Ovary (tissue), 9 donors: ENCODE data around the gene ANKS1B. TPM values are rescaled to one million over a fixed set of nuclear protein-coding genes. Genes with fewer than 3 reads are reported as not detected.

Source experiments
- DNase-seq, 5 donors: peaks; one replicate each; pipeline ENCODE4 v3.0.0-alpha.2; 2019 to 2020
- H3K27ac ChIP-seq, 2 donors: fragments of 200-600 bp; one replicate each; pipeline versions ENCODE4 v1.5.1 to v1.8.0; 2019 to 2022
- H3K27me3 ChIP-seq: fragments of 200-600 bp; one replicate; pipeline ENCODE4 v1.8.0; 2022
- H3K36me3 ChIP-seq: fragments of 200-600 bp; sonication (generic); one replicate; pipeline ENCODE4 v1.5.1; 2019
- H3K4me1 ChIP-seq: one replicate; pipeline ENCODE4 v1.8.1; 2013; ENCODE audit warnings: mild to moderate bottlenecking, moderate library complexity; ENCODE audit not compliant: insufficient read depth
- H3K4me3 ChIP-seq: fragments of 200-600 bp; sonication (generic); one replicate; pipeline ENCODE4 v1.5.1; 2017
- H3K9me3 ChIP-seq, 2 donors: fragments of 200-600 bp in 1 of 2; sonication (generic) in 1 of 2; one replicate each; pipeline versions ENCODE4 v1.5.1 to v1.8.1; 2013 to 2019; ENCODE audit warnings: mild to moderate bottlenecking in 1 of 2, moderate library complexity in 1 of 2
- CTCF ChIP-seq, 3 donors: fragments of 450-650 bp in 2 of 3; fragments of 200-600 bp in 1 of 3; IDR thresholded peaks; one replicate each; pipeline versions ENCODE4 v1.5.1 to v1.8.0; 2016 to 2022; ENCODE audit warnings: antibody characterized with exemption in 3 of 3, mild to moderate bottlenecking in 1 of 3
- EP300 ChIP-seq: sonication (generic); formaldehyde crosslinking; IDR thresholded peaks from one replicate; pipeline ENCODE4 v1.6.1; 2017; ENCODE audit warnings: antibody characterized with exemption
- POLR2A ChIP-seq: fragments of 450-650 bp; IDR thresholded peaks from one replicate; pipeline ENCODE4 v1.6.1; 2017; ENCODE audit warnings: antibody characterized with exemption, mild to moderate bottlenecking, moderate library complexity
- WGBS, 3 donors: extraction: QIAGEN DNeasy Blood & Tissue Kit in 1 of 3; methylation state at CpG; one replicate each; pipeline versions ENCODE4 v1.1.5 to v1.1.7; 2013 to 2017; 5-methylcytosine and 5-hydroxymethylcytosine counted together
- intact Hi-C, 4 donors: fragments of 100-400 bp; cut with DNase I; formaldehyde crosslinking; loops; one replicate each; pipeline versions ENCODE4 v1.11.0 to v1.15.1; 2022 to 2023
- polyA plus RNA-seq, 2 donors: library from polyadenylated mRNA; stranded (reverse); fragments of 200-250 nt in 1 of 2; fragments of 350-450 nt in 1 of 2; fragmentation: Illumina TruSeq in 1 of 2; extraction: RNeasy Lipid Tissue Mini Kit (QIAGEN cat#74804) in 1 of 2; gene quantifications; one replicate each; pipeline ENCODE4 v1.2.3, GENCODE V29; 2013 to 2014
- total RNA-seq, 7 donors: library from RNA; depleted of rRNA in 2 of 7; stranded (reverse); fragments of >200 nt in 2 of 7; fragmentation: NEBNext Ultra II Directional in 3 of 7; extraction: Animal tissue kit (Norgen Biotek cat#: 25700) in 3 of 7; gene quantifications; one replicate each; pipeline versions ENCODE4 v1.1.0 to v1.2.4, GENCODE V29; 2016 to 2023
- donor health status: DM: no; HTN: no; CAD: no; lungs with moderate emphysema.
- donor health status: DM: no; HTN: no; CAD: no.
- donor health status: Bipolar disorder and iron deficiency.
- donor health status: DM: yes; HTN: yes; CAD: no.
- donor health status: DM: no; HTN: no; CAD: no.
- donor health status: DM: yes; HTN: yes; CAD: no.

Gene ANKS1B
- total and polyA plus RNA-seq, 9 donors: 0.80 to 34.9 (median 7.7) TPM

- no peak for DNase-seq
- no peaks in the 10 kb centered on the region for H3K36me3 ChIP-seq
- TF ChIP-seq EP300: no peak
- no peak for TF ChIP-seq POLR2A
- no peak for TF ChIP-seq CTCF (IDR thresholded peaks at IDR 0.05)
- no peak overlapping the region for H3K4me3 ChIP-seq
- 54 to 67% (median 62%) methylated on average over 5 of the region's 5 CpGs for WGBS, 3 donors
- no peaks in the 10 kb centered on the region for H3K9me3 ChIP-seq
- no peak overlapping the region for H3K27ac ChIP-seq
- no peaks in the 10 kb centered on the region for H3K27me3 ChIP-seq
- intact Hi-C loops: no loop called here
- no peaks in the 10 kb centered on the region for H3K4me1 ChIP-seq
These were observed 814.3 kb downstream of the ANKS1B start for GRCh38 chr12:99170461-99170860.

GRCh38 chr12:99170037-99170436, 814.7 kb downstream of the ANKS1B start:
- Histone ChIP-seq H3K36me3 (no peaks in the 10 kb centered on the region), H3K27me3 (no peaks in the 10 kb centered on the region), H3K9me3 (no peaks in the 10 kb centered on the region), H3K27ac (no peak overlapping the region), H3K4me1 (no peaks in the 10 kb centered on the region), H3K4me3 (no peak overlapping the region)
- intact Hi-C loops: no loop called here
- 12 to 26% (median 25%) methylated on average over 2 of the region's 2 CpGs for WGBS, 3 donors
- TF ChIP-seq POLR2A: no peak
- no peak for TF ChIP-seq EP300
- no peak for TF ChIP-seq CTCF (IDR thresholded peaks at IDR 0.05)
- DNase-seq: no peak

GRCh38 chr12:99157946-99158345, 826.8 kb downstream of the ANKS1B start:
- H3K4me1 ChIP-seq: no peaks in the 10 kb centered on the region
- intact Hi-C loops: no loop called here
- no peak for TF ChIP-seq CTCF (IDR thresholded peaks at IDR 0.05)
- TF ChIP-seq EP300: no peak
- no peak for TF ChIP-seq POLR2A
- H3K27me3 ChIP-seq: no peaks in the 10 kb centered on the region
- no peak overlapping the region for H3K27ac ChIP-seq
- H3K4me3 ChIP-seq: no peak overlapping the region
- H3K9me3 ChIP-seq: no peaks in the 10 kb centered on the region
- no peak for DNase-seq
- WGBS, 3 donors: 82 to 93% (median 88%) methylated on average over 1 of the region's 1 CpG
- H3K36me3 ChIP-seq: no peaks in the 10 kb centered on the region

GRCh38 chr12:99154983-99155336, 829.8 kb downstream of the ANKS1B start:
- Histone ChIP-seq H3K27ac (no peak overlapping the region), H3K27me3 (no peaks in the 10 kb centered on the region), H3K36me3 (no peaks in the 10 kb centered on the region), H3K9me3 (no peaks in the 10 kb centered on the region), H3K4me3 (no peak overlapping the region), H3K4me1 (no peaks in the 10 kb centered on the region)
- WGBS, 3 donors: 1 to 3% (median 3%) methylated on average over 6 of the region's 6 CpGs
- TF ChIP-seq EP300: no peak
- no peak for TF ChIP-seq CTCF (IDR thresholded peaks at IDR 0.05)
- no peak for TF ChIP-seq POLR2A
- intact Hi-C loops: no loop called here
- DNase-seq: no peak
